ENCODE data around the gene OR2H2.

Gene OR2H2

DNA sequence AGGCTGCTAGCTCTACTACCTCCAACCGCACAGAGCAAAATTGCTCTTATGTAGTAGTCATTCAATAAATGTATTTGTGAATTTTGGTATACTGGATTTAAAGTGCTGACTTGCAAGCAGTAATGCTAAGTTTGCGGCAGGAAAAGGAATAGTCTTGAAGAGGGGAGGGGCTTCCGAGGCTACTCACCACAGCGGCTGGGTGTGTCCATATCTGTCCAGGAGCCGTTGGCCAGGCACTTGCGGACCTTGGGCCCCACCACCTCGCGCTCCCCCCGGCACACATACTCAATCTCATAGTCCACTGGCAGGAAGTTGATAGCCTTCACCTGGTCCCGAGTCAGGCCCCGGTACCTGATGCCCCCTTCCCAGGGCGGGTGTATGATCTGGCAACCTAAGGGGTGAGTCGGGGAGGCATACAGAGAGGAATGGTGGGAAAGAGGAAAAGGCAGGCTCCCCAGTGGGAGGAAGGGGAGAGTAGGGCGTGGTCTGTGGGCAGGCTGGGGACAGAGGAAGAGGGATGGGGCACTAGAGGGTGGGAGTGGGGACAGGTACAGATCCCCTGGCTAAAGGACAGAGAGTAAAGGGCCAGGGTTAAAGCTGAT lies 46.4 kb downstream of the OR2H2 start:
- DNase-seq, result no peak

DNA sequence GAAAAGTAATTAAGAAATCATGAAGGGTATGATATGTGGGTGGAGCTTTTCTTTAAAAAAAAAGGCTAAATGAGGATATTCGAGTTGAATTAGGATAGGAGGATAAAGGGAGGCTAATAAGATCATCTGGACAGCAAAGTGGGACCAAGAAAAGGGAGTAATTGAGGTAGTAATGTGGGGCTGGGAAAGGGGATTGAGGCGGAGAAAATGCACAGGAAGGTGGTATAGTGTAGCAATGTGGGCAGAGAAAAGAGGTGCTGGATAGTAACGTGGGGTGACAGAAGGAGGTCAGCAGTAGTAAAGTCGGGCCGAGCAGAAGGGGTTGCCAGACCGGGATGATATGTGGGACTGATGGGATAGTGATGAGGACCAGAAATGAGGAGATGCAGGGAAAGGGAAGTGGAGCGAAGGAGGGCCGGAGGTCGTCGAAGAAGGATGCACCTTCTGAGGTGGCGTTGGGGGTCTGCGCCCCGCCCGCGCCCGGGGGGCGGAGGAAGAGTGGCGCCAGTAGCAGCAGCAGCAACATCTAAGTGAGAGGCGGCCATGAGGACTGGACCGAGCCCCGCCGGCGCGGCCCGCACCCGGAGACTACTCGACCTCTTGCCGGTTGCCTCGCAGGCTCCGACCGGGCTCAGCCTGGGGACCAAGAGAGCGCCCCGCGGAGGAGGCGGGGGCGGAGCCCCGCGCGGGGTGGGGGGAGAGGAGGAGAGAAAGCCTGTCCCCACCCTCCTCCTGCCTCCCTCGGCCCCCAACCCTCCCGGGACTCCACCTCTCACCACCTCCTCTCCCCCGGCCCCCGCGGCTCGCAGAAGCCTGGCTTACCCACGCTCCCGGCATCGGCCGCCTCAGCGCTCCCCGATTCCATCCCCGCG lies 47.2 kb downstream of the OR2H2 start:
- DNase-seq, result peak; percentile 71

DNA sequence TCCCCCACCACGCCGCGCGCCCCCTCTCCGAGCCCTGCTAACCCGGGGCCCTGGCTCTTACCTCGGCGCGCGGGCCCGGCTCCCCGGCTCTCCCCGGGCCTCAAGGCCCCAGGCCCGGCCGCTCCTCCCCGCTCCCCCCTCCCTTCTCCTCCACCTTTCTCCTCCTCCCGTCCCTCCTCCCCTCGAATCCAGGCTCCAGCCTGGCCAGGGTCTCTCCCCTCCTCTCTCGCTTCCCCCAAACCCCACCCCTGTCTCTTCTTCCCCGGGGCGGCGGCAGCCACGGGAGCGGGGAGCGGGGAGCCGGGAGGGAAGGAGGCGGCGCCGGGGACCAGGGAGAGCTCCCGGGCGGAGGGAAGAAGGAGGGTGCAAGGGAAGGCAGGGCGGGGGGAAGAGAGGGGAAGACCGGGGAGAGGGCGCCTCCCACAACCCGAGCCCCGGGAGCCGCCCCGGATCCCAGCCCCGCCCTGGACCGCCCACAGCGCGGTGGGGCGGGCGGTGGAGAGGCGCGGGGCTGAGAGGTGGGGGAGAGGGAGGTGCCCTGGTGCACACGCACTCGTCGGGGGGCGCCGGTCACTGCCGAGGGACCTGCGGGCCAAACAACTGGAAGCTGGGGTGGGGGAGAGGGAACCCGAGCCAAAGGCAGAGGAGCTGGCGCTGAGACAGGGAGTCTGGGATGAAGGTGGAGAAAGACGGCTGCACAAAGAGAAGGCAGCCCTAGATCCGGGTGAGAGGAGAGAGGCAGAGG lies 48.0 kb downstream of the OR2H2 start, which contains the start of gene GABBR1:
Gene GABBR1, minus strand, starts transcription at position 395 of the 745 bp plus-strand sequence. CDS start 798 bp downstream, outside the sequence.
- peak; percentile 90 for DNase-seq

DNA sequence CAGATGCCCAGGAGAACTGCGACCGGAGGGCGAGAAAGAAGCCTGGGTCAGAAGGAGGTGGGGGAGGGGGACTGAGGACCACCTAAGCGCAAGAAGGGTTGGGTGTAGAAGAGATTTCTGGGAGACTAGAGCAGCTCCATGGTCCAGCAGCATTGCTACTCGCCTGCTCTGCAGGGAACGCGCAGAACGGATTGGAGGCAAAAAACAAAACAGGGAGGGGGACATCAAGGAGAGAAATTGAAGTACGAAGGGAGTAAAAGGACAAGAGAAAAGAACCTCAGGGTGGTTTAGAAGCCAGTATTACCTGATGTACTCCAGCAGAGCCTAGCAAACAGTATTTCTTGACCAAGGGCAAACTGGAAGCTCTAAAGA lies 48.6 kb downstream of the OR2H2 start:
- DNase-seq, result no peak

DNA sequence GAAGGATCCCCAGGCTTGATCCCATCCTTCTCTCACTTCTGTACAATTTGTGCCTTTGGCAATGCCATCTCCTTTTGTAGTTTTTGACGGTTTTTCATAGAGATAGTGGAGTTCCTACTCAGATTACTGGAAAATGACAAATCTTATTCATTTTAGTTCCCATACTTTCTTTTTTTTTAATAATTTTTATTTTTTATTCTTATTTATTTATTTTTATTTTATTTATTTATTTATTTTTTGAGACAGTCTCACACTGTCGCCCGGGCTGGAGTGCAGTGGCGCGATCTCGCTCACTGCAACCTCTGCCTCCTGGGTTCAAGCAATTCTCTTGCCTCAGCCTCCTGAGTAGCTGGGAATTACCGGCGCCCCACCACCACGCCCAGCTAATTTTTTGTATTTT lies 52.3 kb downstream of the OR2H2 start:
- DNase-seq, result no peak

Data from NCI-H1436 (cell line).